Activated CD4-positive, alpha-beta memory T cell treated with anti-CD3 and anti-CD28 coated beads, Interleukin-2, amount 10 ng/mL, durations not matched to agents 7 days and 5 days (primary cell): ENCODE data around the gene ARID3A. TPM values are rescaled to one million over a fixed set of nuclear protein-coding genes. Genes with fewer than 3 reads are reported as not detected.

Source experiments
- CTCF ChIA-PET: fragments of 350-600 bp; sonication (Branson Sonifier 250); formaldehyde crosslinking; loops from one replicate; lab custom pipeline; 2021; ENCODE audit warnings: antibody characterized with exemption, inconsistent platforms; lab: Charles Lee
- POLR2A ChIA-PET: fragments of 350-600 bp; sonication (Branson Sonifier 250); formaldehyde crosslinking; loops from one replicate; lab custom pipeline; 2021; ENCODE audit warnings: antibody characterized with exemption; lab: Charles Lee
- DNase-seq: peaks from one replicate; pipeline ENCODE4 v3.0.0-alpha.2; 2020
- H3K27ac Mint-ChIP-seq: one replicate; pipeline ENCODE4 v1.8.0; 2021; ENCODE audit warnings: mild to moderate bottlenecking, mixed read lengths
- H3K27me3 Mint-ChIP-seq: one replicate; pipeline ENCODE4 v1.8.0; 2021; ENCODE audit warnings: mixed read lengths
- H3K36me3 Mint-ChIP-seq: one replicate; pipeline ENCODE4 v1.8.0; 2021; ENCODE audit warnings: low read depth, mixed read lengths
- H3K4me1 Mint-ChIP-seq: one replicate; pipeline ENCODE4 v1.8.0; 2021; ENCODE audit warnings: mixed read lengths
- H3K4me3 Mint-ChIP-seq: one replicate; pipeline ENCODE4 v1.8.0; 2021; ENCODE audit warnings: mild to moderate bottlenecking, mixed read lengths
- H3K9me3 Mint-ChIP-seq: one replicate; pipeline ENCODE4 v1.8.0; 2021; ENCODE audit warnings: mixed read lengths
- total RNA-seq, 2 experiments: library from RNA; stranded (reverse); gene quantifications; one replicate each; pipeline ENCODE4 v1.2.3, GENCODE V29; 2021

The ARID3A gene
- total RNA-seq, 2 experiments from 2014 or later = 32.4 to 34.0 TPM

- Mint-ChIP-seq H3K27me3 (peaks cover 1% of the 10 kb centered on the region), H3K9me3 (no peaks in the 10 kb centered on the region), H3K4me3 (no peak overlapping the region), H3K27ac (no peak overlapping the region), H3K4me1 (no peaks in the 10 kb centered on the region), H3K36me3 (peaks cover 13% of the 10 kb centered on the region)
- DNase-seq = no peak
- ChIA-PET POLR2A (interaction anchor here (1.1 kb wide), 1 partner anchor 12 kb away, joined by 5 read pairs; no protein-coding TSS in a partner anchor), CTCF (no interaction called here)
Measured at GRCh38 chr19:1007399-1008251, 81.8 kb downstream of the ARID3A start.

- Mint-ChIP-seq H3K27me3 (no peaks in the 10 kb centered on the region), H3K4me1 (no peaks in the 10 kb centered on the region), H3K4me3 (no peak overlapping the region), H3K36me3 (peaks cover 17% of the 10 kb centered on the region), H3K9me3 (no peaks in the 10 kb centered on the region), H3K27ac (no peak overlapping the region)
- DNase-seq = no peak
- ChIA-PET CTCF (no interaction called here), POLR2A (no interaction called here)
Measured at GRCh38 chr19:1008268-1009040, 82.6 kb downstream of the ARID3A start.

GRCh38 chr19:1009041-1009980 lies 83.5 kb downstream of the ARID3A start:
- H3K27ac Mint-ChIP-seq = no peak overlapping the region
- peaks cover 19% of the 10 kb centered on the region for H3K36me3 Mint-ChIP-seq
- no peak for DNase-seq
- CTCF ChIA-PET = no interaction called here
- no peaks in the 10 kb centered on the region for H3K27me3 Mint-ChIP-seq
- POLR2A ChIA-PET = interaction anchor here (1.1 kb wide), 1 partner anchor 25 kb away, joined by 3 read pairs; the partner anchor contains the start of gene WDR18
- H3K4me3 Mint-ChIP-seq = no peak overlapping the region
- H3K9me3 Mint-ChIP-seq = no peaks in the 10 kb centered on the region
- peaks cover 2% of the 10 kb centered on the region for H3K4me1 Mint-ChIP-seq

- CTCF ChIA-PET = no interaction called here
- no peaks in the 10 kb centered on the region for H3K9me3 Mint-ChIP-seq
- POLR2A ChIA-PET = interaction anchor here (1.1 kb wide), 2 partner anchors 11 to 26 kb away, joined by 3 to 5 read pairs; partner anchors contain the start of genes RNU6-2, TMEM259 and WDR18
- H3K4me1 Mint-ChIP-seq = peaks cover 2% of the 10 kb centered on the region
- H3K36me3 Mint-ChIP-seq = peaks cover 19% of the 10 kb centered on the region
- no peak overlapping the region for H3K27ac Mint-ChIP-seq
- no peaks in the 10 kb centered on the region for H3K27me3 Mint-ChIP-seq
- no peak overlapping the region for H3K4me3 Mint-ChIP-seq
- no peak for DNase-seq
Measured at GRCh38 chr19:1009981-1010538, 84.2 kb downstream of the ARID3A start.

- POLR2A ChIA-PET = interaction anchor here (1.1 kb wide), 2 partner anchors 10 to 27 kb away, joined by 3 to 5 read pairs; partner anchors contain the start of genes RNU6-2, TMEM259 and WDR18
Measured at GRCh38 chr19:1010586-1011510, 85.0 kb downstream of the ARID3A start.

GRCh38 chr19:1011831-1012333 lies 86.0 kb downstream of the ARID3A start:
- Mint-ChIP-seq H3K4me1 (peaks cover 13% of the 10 kb centered on the region), H3K36me3 (peaks cover 17% of the 10 kb centered on the region), H3K4me3 (no peak overlapping the region), H3K27me3 (no peaks in the 10 kb centered on the region), H3K9me3 (no peaks in the 10 kb centered on the region), H3K27ac (no peak overlapping the region)
- no peak for DNase-seq
- CTCF ChIA-PET = no interaction called here
- POLR2A ChIA-PET = no interaction called here

More at GRCh38 chr19:1010586-1011510, 85.0 kb downstream of the ARID3A start:
- H3K27me3 Mint-ChIP-seq = no peaks in the 10 kb centered on the region
- H3K9me3 Mint-ChIP-seq = no peaks in the 10 kb centered on the region
- DNase-seq = no peak
- H3K4me3 Mint-ChIP-seq = no peak overlapping the region
- peaks cover 7% of the 10 kb centered on the region for H3K4me1 Mint-ChIP-seq
- no peak overlapping the region for H3K27ac Mint-ChIP-seq
- H3K36me3 Mint-ChIP-seq = peaks cover 19% of the 10 kb centered on the region
- CTCF ChIA-PET = no interaction called here

GRCh38 chr19:1012334-1012733 lies 86.5 kb downstream of the ARID3A start:
- ChIA-PET CTCF (no interaction called here), POLR2A (interaction anchor here (1.5 to 1.6 kb wide), 2 partner anchors 9 to 15 kb away, joined by 4 to 5 read pairs; no protein-coding TSS in a partner anchor)
- no peak for DNase-seq
- H3K36me3 Mint-ChIP-seq = peaks cover 18% of the 10 kb centered on the region
- no peak overlapping the region for H3K27ac Mint-ChIP-seq
- H3K9me3 Mint-ChIP-seq = no peaks in the 10 kb centered on the region
- no peaks in the 10 kb centered on the region for H3K27me3 Mint-ChIP-seq
- H3K4me1 Mint-ChIP-seq = peaks cover 18% of the 10 kb centered on the region
- no peak overlapping the region for H3K4me3 Mint-ChIP-seq

- no peak overlapping the region for H3K27ac Mint-ChIP-seq
- H3K4me3 Mint-ChIP-seq = no peak overlapping the region
- no peaks in the 10 kb centered on the region for H3K27me3 Mint-ChIP-seq
- H3K4me1 Mint-ChIP-seq = peaks cover 27% of the 10 kb centered on the region
- H3K36me3 Mint-ChIP-seq = peaks cover 18% of the 10 kb centered on the region
- no peak for DNase-seq
- H3K9me3 Mint-ChIP-seq = no peaks in the 10 kb centered on the region
- POLR2A ChIA-PET = interaction anchor here (1.5 to 1.6 kb wide), 2 partner anchors 9 to 14 kb away, joined by 4 to 5 read pairs; no protein-coding TSS in a partner anchor
- CTCF ChIA-PET = no interaction called here
Measured at GRCh38 chr19:1013218-1013617, 87.4 kb downstream of the ARID3A start.

- no peaks in the 10 kb centered on the region for H3K9me3 Mint-ChIP-seq
- POLR2A ChIA-PET = interaction anchor here (1.0 to 1.5 kb wide), 2 partner anchors 13 kb away, joined by 4 to 5 read pairs; no protein-coding TSS in a partner anchor
- H3K27ac Mint-ChIP-seq = no peak overlapping the region
- DNase-seq = no peak
- CTCF ChIA-PET = no interaction called here
- peaks cover 16% of the 10 kb centered on the region for H3K36me3 Mint-ChIP-seq
- H3K4me1 Mint-ChIP-seq = peaks cover 37% of the 10 kb centered on the region
- H3K4me3 Mint-ChIP-seq = no peak overlapping the region
- H3K27me3 Mint-ChIP-seq = no peaks in the 10 kb centered on the region
Measured at GRCh38 chr19:1014161-1015060, 88.6 kb downstream of the ARID3A start.

GRCh38 chr19:1015061-1015781 lies 89.4 kb downstream of the ARID3A start:
- H3K27ac Mint-ChIP-seq = no peak overlapping the region
- no peaks in the 10 kb centered on the region for H3K27me3 Mint-ChIP-seq
- CTCF ChIA-PET = no interaction called here
- POLR2A ChIA-PET = interaction anchor here (1.0 to 2.6 kb wide), 3 partner anchors 9 to 14 kb away, joined by 4 to 6 read pairs (median 5); no protein-coding TSS in a partner anchor
- DNase-seq = no peak
- no peak overlapping the region for H3K4me3 Mint-ChIP-seq
- H3K9me3 Mint-ChIP-seq = no peaks in the 10 kb centered on the region
- peaks cover 40% of the 10 kb centered on the region for H3K4me1 Mint-ChIP-seq
- peaks cover 19% of the 10 kb centered on the region for H3K36me3 Mint-ChIP-seq
